MM.1S (cell line): ENCODE results near the gene LNP1.

ENCODE experiments used
- EZH2 ChIP-seq: fragments of 300-600 bp; sonication (generic); optimal IDR thresholded peaks from 2 replicates; pipeline ENCODE3; 2017; ENCODE audit warnings: low read depth, mild to moderate bottlenecking, antibody characterized with exemption, low read length, mixed read lengths
- EZH2phosphoT487 ChIP-seq: fragments of 300-600 bp; sonication (generic); IDR thresholded peaks from 2 replicates; pipeline ENCODE4 v1.6.1; 2018; ENCODE audit warnings: antibody characterized with exemption, low read length
- TF ChIP-seq, protein P1 (sequence below): fragments of 300-600 bp; sonication (generic); IDR thresholded peaks from 2 replicates; pipeline ENCODE4 v1.5.1; 2016; ENCODE audit warnings: antibody characterized with exemption, low read length, mixed read lengths

DNA sequence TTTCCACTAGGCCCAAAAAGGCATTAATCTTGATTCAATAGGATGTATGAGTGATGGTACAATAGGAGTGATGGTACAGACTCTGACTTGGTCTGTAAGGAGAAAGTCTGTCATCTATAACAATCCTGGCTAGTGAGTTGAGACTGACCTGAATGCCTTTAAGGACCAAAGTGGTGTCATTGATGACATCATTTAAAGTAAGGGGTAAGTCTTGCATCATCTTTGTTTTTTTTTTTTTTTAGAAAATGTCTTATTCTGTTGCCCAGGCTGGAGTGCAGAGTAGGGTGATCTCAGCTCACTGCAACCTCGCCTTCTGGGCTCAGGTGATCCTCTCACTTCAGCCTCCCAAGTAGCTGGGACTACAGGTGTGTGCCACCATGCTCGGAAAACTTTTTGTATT is 85.5 kb downstream of the LNP1 start:
- TF ChIP-seq, protein P1, sequence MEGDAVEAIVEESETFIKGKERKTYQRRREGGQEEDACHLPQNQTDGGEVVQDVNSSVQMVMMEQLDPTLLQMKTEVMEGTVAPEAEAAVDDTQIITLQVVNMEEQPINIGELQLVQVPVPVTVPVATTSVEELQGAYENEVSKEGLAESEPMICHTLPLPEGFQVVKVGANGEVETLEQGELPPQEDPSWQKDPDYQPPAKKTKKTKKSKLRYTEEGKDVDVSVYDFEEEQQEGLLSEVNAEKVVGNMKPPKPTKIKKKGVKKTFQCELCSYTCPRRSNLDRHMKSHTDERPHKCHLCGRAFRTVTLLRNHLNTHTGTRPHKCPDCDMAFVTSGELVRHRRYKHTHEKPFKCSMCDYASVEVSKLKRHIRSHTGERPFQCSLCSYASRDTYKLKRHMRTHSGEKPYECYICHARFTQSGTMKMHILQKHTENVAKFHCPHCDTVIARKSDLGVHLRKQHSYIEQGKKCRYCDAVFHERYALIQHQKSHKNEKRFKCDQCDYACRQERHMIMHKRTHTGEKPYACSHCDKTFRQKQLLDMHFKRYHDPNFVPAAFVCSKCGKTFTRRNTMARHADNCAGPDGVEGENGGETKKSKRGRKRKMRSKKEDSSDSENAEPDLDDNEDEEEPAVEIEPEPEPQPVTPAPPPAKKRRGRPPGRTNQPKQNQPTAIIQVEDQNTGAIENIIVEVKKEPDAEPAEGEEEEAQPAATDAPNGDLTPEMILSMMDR: no peak
- TF ChIP-seq EZH2phosphoT487 (no peak), EZH2 (no peak)
